Measurements from ENCODE around the gene CSK.
"Not testable (repeated sequence)": the region's sequence is repeated elsewhere in the genome, so short reads cannot be mapped to it uniquely, and the experiment has no call there.

Gene CSK

DNA sequence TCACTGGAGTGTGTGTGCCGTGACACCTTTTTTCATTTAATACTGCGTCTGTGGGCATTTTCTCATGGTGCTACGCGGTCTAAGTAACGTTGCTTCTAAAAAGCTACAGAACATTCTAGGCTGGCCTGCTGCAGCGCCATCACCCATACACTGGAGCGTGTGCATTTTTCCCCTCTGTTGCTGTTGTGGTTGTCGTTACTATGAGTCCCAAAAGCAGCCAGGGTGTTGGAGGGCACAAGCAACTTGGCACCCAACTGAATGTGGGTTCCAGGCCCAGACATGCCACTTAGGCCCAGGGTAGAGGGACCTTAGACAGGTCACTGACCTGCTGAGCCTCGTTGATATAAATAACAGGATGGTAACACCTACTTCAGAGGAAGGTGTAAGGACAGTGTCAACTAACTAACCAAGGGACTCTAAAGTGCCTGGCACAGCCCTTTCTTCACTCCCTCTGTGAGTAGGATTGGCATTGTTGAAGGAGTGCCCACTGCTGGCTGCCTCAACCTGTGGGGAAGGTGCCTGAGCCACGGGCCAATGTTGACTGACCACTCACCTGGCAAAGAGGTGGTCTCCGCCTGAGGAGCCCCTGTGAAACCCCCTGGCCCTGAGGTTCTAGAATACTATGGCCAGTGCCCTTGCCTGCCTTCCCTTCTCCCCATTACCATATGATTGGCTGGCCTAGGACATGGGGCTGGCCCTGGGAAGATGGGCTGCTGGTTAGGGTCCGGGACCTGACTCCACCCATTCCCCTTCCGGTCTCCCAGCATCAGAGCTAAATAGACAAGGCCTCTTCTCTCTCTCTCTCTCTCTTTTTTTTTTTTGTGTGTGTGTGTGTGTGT lies 3.5 kb downstream of the CSK start:
- no peak for DNase-seq (ENCODE audit: low read depth)
- H3K4me3 ChIP-seq (ENCODE audit: low read depth, low read length) = no peak overlapping the region

DNA sequence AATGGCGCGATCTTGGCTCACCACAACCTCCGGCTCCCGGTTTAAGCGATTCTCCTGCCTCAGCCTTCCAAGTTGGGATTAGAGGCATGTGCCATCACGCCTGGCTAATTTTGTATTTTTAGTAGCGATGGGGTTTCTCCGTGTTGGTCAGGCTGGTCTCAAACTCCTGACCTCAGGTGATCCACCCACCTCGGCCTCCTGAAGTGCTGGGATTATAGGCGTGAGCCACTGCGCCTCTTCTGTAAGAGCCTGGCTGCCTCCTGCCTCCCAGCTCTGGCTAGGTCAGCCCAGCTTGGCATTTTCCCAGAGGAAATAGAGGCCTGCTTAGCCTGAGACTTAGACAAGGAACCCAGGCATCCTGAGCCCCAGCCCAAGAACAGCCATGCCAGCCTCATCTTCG lies 4.2 kb downstream of the CSK start:
- DNase-seq (ENCODE audit: low read depth); H3K4me3 ChIP-seq (ENCODE audit: low read depth, low read length): not testable (repeated sequence)

DNA sequence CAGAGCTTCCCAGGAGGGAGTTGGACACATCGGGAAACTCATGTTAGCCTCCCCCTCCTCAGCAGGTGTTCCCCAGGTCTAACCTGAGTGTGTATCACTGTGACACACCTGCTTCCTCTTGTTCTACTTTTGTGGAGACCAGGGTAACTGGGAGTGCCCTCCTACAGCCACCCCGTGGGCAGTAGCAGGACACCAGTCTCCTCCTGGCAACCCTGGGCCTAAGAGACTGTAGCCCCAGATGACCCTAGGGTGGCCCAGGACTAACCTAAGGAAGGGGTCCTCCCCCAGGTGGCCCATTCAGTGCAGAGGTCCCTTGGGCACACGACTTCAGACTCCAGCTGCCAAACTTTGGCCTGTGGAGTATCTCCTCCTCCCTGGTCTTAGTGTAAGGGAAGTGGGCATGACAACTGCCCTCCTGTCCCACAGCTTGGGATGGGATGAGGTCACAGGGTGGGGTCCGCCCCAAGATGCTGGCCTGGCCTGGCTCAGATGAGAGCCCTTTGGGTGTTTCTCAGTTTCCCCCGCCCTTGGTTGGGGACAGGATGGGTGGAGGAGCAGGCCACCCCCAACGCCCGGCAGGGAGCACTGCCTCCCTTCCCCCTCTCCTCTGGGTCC lies 4.8 kb downstream of the CSK start:
- no peak for DNase-seq (ENCODE audit: low read depth)
- H3K4me3 ChIP-seq (ENCODE audit: low read depth, low read length) = no peak overlapping the region

DNA sequence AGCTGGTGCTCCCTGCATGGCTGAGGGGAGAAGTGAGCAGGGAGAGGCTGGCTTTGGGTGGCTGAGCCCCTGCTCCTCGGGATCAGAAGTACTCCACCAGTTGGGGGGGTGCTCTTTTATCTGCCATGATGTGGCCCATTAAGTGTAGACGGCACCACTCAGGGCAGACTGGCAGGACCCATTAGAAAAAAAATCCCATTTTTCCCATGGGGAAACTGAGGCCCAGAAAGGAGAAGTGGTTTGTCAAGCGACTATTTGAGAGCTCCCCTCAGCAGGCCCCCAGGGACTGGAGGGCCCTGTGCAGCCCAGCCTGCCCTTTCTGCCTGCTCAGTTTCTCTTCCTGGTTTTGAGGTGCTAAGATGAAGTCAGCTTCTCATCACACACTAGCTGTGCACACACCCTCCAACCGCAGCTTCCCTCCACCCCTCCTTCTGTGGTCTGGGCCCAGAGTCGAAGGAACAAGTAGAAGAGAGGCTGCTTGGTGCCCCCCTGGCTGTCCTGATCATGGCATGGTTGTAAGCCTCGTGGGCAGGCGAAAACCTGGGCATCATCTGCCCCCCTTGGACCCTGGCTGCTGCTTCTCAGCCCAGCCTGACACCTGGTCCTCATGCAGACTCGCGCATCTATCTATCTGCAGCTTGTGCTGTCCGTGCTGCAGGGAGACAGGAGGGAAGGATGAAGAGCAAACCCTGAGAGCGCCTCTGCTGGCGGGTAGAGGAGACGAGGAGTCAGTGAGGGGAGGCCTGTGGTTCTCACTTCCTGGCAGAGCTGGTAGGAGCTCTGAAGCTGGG lies 5.6 kb downstream of the CSK start:
- H3K4me3 ChIP-seq (ENCODE audit: low read depth, low read length) = no peak overlapping the region
- DNase-seq (ENCODE audit: low read depth) = peak; percentile 45

DNA sequence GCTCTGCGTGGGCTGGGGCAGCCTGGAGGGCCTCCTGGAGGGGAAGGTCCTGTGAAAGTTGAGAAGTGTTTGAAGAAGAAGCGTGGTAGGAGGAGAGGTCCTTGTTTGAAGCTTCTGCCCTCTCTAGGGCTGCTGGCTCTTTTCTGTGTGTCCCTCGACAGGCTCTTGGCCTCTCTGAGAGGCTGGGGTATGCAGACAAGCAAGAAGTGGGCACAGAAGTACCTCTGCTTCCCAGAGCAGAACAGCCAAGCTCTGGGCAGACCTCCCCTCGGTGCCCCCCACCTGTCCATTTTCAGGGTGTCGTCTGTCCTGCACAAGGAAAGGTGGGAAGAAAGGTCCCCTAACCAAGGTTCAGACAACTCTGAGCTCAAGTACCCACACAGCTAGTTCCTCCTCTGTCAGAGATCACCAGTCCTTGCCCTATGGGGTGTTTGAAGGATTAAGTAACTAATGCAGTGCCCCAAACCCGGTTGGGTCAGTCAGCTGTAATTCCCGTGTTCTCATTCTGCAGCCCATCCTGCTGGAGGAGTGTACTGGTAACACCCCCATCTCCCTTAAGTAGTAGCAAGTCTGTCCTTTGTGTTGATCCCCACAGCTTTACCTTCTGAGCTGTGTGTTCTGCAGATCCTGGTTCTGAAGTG lies 6.3 kb downstream of the CSK start:
- no peak overlapping the region for H3K4me3 ChIP-seq (ENCODE audit: low read depth, low read length)
- no peak for DNase-seq (ENCODE audit: low read depth)

DNA sequence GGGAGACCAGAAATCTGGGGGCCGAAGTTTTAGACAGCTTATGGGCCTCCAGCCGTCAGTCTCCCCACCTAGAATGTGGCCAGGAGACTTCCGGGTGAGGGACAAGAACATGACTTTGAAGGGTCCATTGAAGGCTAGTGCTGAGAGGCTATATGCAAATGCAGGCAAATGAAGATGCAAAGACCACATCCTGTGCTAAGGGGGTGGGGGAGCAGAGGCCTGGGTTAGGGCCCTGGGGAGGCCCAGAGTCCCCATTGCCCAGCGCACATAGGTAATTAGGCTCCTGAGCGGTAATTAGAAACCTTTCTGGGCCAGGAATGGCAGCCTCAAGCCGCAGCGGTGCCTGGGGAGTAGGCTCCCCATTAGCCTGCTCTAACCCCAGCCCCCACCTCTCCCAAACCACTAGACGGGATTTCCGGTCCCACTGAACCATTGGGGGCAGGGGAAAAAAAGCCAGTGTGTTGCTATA lies 6.8 kb downstream of the CSK start:
- no peak overlapping the region for H3K4me3 ChIP-seq (ENCODE audit: low read depth, low read length)

DNA sequence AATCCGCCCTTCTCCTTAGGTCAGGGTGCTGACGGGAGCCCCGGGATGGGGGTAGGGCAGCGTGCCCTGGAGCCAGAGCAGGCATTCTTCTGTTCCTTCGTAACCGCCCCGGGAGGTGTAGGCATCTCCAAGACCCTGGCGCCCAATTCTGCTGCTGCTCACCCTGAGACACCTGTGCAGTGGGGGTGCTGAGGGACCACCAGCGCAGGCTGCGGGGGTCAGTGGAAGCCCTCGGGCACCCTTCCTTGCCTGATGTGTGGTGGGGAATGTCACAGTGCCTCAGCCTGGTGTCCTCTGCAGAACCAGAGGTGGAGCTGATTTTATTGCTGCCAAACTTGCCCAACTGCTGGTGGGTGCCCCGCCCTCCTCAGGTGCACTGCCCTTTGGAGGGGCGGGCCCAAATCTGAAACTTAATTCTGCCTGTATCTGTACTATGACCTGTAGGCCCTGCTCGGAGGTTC lies 7.3 kb downstream of the CSK start:
- DNase-seq (ENCODE audit: low read depth) = no peak
- no peak overlapping the region for H3K4me3 ChIP-seq (ENCODE audit: low read depth, low read length)

More for the DNA sequence above, 6.8 kb downstream of the CSK start:
- no peak for DNase-seq (ENCODE audit: low read depth)

DNA sequence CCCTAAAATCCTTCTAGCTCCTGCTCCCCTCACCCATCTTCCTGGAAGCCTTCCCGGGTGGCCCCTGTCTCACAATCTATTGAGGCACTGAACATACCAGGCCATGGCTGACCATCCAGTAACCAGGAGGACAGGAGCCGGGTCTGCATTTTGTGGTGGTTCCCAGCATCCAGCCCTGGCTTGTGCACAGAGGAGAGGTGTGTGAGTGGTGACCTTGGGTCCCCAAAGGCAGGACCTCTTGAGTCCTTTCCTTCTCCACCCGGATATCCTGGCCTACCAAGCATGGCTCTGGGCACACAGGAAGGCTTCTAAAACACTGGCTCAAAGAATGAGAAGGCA lies 7.8 kb downstream of the CSK start:
- no peak for DNase-seq (ENCODE audit: low read depth)
- H3K4me3 ChIP-seq (ENCODE audit: low read depth, low read length) = no peak overlapping the region

DNA sequence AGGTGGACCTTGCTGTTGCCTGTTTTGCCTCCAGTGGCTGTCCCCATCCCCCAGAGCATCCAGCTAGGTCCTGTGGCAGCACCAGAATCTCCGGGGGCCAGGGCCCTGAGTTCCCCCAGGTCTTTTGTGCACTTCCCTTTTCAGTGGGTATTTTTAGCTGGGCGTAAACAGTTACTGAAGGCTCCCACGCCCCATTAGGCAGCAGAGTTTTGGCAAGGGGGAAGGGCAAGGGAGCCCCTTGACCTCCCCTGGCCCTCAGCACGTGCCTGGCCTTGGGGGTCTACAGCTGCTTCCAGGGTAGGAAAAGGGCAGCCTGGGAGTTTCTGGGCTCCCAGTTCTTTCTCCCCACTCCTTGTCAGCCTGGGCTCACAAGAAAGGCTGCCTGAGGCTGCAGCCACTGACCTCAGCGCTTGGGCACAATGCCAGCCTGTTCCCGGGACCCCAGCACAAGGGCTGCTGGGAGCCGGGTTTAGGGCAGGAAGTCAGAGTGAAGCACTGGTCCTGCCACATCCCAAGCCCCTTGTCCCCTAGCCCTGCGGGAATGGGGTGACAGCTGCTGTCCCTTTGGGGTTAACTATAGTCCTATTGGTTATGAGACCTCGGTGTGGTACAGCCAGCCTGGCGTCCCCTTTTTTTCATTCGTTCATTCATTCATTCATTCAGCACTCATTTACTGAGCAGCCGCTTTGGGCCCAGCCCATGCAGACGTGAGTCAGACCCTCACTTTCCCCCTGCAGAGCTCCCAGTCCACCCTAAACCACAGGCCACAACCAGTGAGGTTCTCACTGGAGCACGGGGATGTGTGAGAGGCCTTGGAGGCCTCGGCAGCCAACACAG lies 8.4 kb downstream of the CSK start:
- peak; percentile 67 for DNase-seq (ENCODE audit: low read depth)
- no peak overlapping the region for H3K4me3 ChIP-seq (ENCODE audit: low read depth, low read length)

DNA sequence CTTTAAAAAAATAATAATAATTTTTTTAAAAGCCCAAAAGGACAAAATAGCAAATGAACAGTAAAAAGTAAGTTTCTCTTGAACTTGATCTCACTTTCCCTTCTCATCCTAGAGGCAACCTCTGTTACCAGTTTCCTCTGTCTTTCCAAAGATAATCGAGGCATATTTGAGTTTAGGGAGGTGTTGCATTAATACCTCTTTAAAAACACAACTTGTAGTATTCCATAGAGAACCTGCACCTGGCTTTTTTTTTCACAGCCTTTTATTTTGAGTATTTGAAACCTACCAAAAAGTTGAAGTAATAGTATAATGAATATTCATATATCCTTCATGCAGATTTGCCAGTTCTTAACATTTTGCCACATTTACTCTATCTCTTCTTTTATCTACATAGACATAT lies 9.1 kb downstream of the CSK start:
- DNase-seq (ENCODE audit: low read depth) = no peak
- no peak overlapping the region for H3K4me3 ChIP-seq (ENCODE audit: low read depth, low read length)

DNA sequence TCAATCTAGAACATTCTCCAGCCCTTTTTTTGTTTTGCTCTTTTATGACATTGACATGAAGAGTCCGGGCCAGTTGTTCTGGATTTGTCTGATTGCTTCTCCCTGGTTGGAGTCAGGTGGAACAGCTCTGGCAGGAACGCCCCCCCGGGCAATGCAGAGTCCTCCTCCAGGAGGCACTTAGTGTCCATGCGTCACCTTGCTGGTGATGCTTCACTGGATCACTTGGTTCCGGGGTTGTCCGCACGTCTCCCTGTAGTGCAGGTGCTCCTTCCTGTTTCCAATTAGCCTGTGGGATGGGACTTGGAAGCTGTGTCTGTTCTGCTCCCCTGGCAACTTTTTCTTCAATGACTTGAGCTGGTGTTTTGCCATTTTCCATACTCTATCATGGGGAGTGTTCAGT lies 9.8 kb downstream of the CSK start:
- no peak overlapping the region for H3K4me3 ChIP-seq (ENCODE audit: low read depth, low read length)

DNA sequence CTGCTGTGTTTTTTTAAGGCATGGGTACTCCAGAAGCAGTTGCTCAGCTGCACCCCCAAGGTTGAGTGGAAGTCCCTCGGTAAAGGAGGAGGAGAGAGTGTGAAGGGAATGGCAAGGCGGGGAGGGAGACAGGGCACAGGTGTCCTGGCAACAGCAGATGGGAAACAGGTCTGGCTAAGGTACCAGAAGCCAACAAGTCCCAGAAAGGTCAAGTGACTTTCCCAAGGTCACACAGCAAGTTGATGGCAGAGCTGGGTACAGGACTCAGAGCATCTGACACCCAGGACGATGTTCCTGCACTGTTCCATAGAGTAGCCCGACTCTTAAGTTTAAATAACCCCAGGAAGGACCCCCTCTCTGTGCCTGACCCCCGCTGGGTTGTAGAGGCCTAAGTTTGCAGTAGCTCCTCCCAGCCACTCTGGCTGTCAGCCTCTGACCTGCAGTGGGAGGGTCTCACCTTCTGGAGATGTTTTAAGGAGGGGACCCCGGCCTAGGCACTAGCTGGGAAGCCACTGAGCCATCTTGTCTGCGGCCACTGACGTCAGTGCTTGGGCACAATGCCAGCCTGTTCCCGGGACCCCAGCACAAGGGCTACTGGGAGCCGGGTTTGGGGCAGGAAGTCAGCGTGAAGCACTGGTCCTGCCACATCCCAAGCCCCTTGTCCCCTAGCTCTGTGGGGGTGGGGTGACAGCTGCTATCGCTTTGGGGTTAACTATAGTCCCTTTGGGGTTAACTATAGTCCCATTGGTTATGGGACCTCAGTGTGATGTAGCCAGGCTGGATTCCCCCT lies 10.5 kb downstream of the CSK start:
- DNase-seq (ENCODE audit: low read depth) = no peak
- H3K4me3 ChIP-seq (ENCODE audit: low read depth, low read length) = no peak overlapping the region

More for the DNA sequence above, 9.8 kb downstream of the CSK start:
- DNase-seq (ENCODE audit: low read depth) = no peak

DNA sequence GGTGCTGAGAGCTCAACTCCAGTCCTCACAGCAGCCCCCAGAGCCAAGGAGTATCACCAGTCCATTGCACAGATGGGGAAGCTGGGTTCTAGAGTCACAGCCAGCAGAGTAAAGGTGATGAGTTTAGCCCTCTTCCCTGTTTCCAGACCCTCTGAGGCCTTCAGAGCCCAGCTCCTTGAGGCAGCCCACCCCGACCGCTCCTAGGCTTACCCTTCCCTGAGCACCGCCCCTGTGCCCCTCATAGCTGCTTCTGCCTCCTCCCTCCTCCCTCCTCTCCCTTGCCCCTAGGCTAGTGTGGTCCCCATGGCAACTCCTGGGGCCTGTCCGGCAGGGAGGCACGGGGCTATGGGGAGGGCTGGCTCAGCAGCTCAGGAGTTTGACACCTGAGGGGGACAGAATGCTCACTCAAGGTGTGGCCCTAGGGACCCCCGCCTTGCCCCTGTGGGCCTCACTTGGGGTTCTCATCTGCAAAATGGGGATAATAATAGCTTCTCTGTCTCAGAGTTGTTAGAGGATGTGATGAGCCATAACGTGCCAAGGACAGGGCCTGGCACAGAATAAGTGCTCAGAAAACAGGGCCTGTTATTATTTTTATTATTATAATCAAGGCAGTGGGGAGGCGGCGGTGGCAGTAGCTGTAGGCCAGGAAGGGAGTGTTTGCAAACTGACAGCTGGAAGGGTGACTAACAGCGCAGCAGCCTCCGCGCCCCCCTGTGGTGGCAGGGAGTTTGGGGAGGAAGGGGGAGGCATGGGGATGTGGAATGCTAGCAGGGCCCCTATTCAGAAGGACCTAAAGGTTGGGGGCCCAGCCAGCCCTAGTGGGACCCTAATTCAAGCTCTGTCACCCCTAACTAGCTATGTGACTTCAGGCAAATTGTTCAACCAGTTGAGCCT lies 11.5 kb downstream of the CSK start:
- DNase-seq (ENCODE audit: low read depth) = no peak
- H3K4me3 ChIP-seq (ENCODE audit: low read depth, low read length) = no peak overlapping the region

DNA sequence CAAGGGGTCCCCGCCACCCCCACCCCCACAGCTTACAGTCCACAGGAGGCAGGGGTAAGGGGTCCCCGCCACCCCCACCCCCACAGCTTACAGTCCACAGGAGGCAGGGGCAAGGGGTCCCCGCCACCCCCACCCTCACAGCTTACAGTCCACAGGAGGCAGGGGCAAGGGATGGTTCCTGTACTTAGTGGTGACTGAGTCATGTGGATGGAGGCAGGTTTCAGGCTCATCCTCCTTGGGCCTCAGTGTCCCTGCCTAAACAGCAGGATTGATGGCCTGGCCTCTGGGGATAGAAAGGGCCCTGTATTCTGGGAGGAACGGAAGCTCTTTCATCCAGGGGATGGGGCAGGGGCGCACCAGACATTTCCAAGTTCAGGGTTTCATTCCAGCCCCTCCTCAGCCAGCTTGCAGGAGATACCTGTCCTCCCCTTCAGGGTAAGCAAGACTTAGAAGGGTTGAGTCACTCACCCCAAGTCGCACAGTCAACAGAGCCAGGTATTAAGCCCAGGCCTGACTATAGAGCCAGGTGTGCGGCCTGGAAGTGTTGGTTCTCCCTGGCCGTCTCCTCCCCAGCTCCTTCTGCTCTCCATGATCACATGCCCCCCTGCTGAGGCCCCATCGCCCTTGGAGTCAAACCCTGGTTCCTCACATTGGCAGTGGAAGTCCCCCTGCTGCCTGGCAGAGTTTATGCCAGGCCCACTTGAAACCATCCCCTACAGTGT lies 12.5 kb downstream of the CSK start:
- H3K4me3 ChIP-seq (ENCODE audit: low read depth, low read length) = no peak overlapping the region

DNA sequence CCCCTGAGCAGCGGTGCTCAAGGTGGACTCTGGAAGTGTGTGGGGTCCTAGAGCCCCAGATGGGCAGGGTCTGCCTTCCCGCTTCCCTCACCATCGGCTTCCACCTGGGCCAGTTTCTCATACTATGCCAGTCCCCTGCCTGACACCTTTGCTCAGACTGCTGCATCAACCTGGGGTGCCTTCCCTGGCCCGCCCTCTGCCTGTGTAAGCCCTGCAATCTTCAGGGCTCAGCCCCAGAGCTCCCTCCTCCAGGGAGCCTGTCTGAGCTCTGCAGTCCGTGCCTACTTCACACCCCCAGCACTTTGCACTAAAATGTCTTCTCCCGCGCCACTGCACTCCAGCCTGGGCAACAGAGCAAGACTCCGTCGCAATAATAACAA lies 13.1 kb downstream of the CSK start:
- H3K4me3 ChIP-seq (ENCODE audit: low read depth, low read length) = no peak overlapping the region
- no peak for DNase-seq (ENCODE audit: low read depth)

More for the DNA sequence above, 12.5 kb downstream of the CSK start:
- DNase-seq (ENCODE audit: low read depth) = no peak

DNA sequence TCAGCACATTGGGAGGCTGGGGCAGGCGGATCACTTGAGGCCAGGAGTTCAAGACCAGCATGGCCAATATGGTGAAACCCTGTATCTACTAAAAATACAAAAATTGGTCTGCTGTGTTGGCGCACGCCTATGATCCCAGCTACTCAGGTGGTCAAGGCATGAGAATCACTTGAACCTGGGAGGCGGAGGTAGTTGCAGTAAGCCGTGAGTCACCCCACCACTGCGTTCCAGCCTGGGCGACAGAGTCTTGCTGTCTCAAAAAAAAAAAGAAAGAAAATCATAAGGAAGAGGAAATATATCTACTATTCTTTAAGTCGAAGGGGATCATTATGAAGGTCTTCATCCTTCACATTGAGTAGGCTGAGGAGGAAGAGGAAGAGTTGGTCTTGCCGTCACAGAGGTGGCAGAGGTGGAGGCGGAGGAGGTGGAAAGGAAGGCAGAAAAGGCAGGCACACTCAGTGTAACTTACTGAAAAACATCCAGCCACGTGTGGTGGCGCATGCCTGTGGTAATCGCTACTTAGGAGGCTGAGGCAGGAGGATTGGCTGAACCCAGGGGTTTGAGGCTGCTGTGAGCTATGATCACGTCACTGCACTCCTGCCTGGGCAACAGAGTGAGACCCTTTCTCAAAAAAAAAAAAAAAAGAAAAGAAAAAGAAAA lies 14.2 kb downstream of the CSK start:
- DNase-seq (ENCODE audit: low read depth) = no peak
- H3K4me3 ChIP-seq (ENCODE audit: low read depth, low read length) = no peak overlapping the region

All from skeletal muscle cell (primary cell).